Adipocyte (in vitro differentiated cells): ENCODE results near the gene PPP5C.
A peak's percentile ranks its signal among the peaks of the same experiment; 100 is the strongest.

Source experiments
- DNase-seq: peaks from one replicate; pipeline ENCODE4 v3.0.0-alpha.2; 2015; ENCODE audit warnings: low read depth
- H3K27me3 ChIP-seq: replicated peaks from 2 replicates; pipeline ENCODE4 v1.7.0; 2013; ENCODE audit warnings: mild to moderate bottlenecking, low read length, moderate library complexity; ENCODE audit not compliant: control insufficient read depth, insufficient read depth
- H3K36me3 ChIP-seq: 2 replicates; pipeline ENCODE4 v1.7.0; 2013; ENCODE audit warnings: low read length, mild to moderate bottlenecking, moderate library complexity; ENCODE audit not compliant: control insufficient read depth, insufficient read depth, severe bottlenecking
- H3K4me1 ChIP-seq: 2 replicates; pipeline ENCODE4 v1.7.0; 2013; ENCODE audit warnings: mild to moderate bottlenecking, low read length, moderate library complexity; ENCODE audit not compliant: control insufficient read depth, insufficient read depth
- H3K4me3 ChIP-seq: 2 replicates; pipeline ENCODE4 v1.7.0; 2013; ENCODE audit warnings: mild to moderate bottlenecking, low read length, moderate library complexity
- H3K9ac ChIP-seq: 2 replicates; pipeline ENCODE4 v1.7.0; 2013; ENCODE audit warnings: mild to moderate bottlenecking, low read length, moderate library complexity
- H3K9me3 ChIP-seq: 2 replicates; pipeline ENCODE4 v1.7.0; 2013; ENCODE audit warnings: mild to moderate bottlenecking, low read length, moderate library complexity; ENCODE audit not compliant: control insufficient read depth

The PPP5C gene, protein sequence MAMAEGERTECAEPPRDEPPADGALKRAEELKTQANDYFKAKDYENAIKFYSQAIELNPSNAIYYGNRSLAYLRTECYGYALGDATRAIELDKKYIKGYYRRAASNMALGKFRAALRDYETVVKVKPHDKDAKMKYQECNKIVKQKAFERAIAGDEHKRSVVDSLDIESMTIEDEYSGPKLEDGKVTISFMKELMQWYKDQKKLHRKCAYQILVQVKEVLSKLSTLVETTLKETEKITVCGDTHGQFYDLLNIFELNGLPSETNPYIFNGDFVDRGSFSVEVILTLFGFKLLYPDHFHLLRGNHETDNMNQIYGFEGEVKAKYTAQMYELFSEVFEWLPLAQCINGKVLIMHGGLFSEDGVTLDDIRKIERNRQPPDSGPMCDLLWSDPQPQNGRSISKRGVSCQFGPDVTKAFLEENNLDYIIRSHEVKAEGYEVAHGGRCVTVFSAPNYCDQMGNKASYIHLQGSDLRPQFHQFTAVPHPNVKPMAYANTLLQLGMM

DNA sequence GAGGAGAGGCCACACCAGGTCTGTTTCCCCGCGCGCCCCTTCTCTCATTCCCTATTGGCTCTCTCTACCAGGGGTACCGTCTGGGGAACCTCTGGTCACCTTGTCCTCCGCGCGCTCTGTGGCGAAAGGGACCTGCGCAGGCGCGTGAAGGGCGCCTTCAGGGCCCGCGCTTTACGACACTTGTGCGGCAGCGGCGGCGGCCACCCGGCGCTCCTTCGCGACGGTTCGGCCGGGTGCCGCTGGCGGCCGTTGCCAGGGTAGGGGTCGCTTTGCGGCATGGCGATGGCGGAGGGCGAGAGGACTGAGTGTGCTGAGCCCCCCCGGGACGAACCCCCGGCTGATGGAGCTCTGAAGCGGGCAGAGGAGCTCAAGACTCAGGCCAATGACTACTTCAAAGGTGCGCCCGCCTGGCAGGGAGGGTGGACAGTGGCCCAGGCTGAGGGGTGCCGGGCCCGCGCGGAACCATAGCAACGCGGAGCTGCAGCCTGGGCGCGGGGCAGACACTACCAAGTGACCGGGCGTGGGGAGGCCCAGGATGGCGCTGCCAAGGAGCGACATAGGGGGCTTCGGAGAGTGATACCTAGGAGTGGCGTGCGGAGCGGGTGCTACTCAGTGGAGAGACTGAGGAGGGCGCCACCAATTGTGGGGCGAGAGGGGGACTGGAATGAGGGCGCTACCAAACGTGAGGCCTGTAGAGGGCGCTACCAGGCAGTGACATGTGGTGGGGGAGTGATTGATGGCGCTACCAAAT, at the start of gene PPP5C:
TSS of gene PPP5C (plus strand) at position 267 of the 751 bp plus-strand sequence. CDS start at position 277, 10 bp downstream.
- H3K36me3 ChIP-seq, result peaks cover 2% of the 10 kb centered on the region
- DNase-seq, result peak; percentile 97
- peaks cover 32% of the 10 kb centered on the region for H3K4me1 ChIP-seq
- peak within 1 kb of the TSS; percentile 91 for H3K4me3 ChIP-seq
- H3K9me3 ChIP-seq, result no peaks in the 10 kb centered on the region
- H3K9ac ChIP-seq, result peak within 1 kb of the TSS; percentile 96
- no peaks in the 10 kb centered on the region for H3K27me3 ChIP-seq

GRCh38 chr19:46297700-46298478, 49.0 kb upstream of the PPP5C start:
- H3K9me3 ChIP-seq, result no peaks in the 10 kb centered on the region
- peak overlapping the region; percentile 92 for H3K9ac ChIP-seq
- peaks cover 34% of the 10 kb centered on the region for H3K4me1 ChIP-seq
- H3K27me3 ChIP-seq, result no peaks in the 10 kb centered on the region
- peaks cover 4% of the 10 kb centered on the region for H3K36me3 ChIP-seq
- peak; percentile 45 for DNase-seq
- H3K4me3 ChIP-seq, result peak overlapping the region; percentile 83

DNA sequence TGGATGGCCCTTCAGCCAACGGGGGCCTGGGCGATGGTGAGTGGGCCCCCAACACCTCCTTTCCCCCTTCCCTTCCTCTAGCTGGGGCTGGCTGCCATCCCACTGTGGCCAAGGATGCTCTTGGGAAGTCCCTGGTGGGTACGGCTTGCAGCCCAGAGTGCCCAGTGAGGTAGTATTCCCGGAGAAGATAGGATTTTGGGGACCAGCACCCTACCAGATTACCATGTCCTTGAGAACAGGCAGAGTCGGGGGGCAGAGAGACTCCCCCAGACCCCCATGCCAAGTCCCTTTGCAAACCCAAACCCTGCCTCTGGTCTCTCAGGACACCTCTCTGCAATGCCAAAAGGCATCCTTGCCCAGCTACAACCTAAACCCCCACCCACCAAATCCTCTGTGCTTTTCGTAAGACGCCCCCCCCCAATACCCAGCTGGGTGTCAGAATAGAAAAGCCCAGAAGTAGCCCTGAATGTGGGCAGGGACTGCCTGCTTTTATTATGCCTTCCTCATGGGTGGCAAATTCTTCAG, 48.3 kb upstream of the PPP5C start:
- Histone ChIP-seq H3K9ac (peak overlapping the region; percentile 92), H3K4me1 (peaks cover 39% of the 10 kb centered on the region), H3K27me3 (no peaks in the 10 kb centered on the region), H3K36me3 (peaks cover 5% of the 10 kb centered on the region), H3K9me3 (no peaks in the 10 kb centered on the region), H3K4me3 (peak overlapping the region; percentile 83)
- no peak for DNase-seq

DNA sequence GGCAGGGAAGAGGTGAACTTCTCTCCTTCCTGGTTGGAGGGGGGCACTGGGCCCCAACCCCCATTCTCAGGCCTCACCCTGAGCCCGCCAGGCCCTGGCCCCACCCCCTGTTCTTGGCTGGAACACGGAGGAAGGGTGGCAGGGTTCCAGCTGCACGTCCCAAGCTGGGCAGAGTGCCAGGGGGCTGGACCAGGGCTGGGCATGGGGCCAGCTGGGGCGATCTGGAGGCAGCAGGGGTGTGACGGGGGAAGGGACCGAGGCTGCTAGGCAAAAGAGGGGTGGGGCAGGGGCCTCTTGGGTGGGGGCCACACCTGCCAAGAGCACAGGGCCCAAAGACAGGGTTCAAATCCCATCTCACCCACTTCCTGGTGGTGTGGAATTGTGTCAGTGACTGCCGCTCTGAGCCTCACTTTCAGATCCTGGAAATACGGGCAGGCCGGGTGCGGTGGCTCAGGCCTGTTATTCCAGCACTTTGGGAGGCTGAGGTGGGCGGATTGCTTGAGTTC, 47.8 kb upstream of the PPP5C start:
- DNase-seq, result peak; percentile 98

GRCh38 chr19:46299695-46300094, 47.2 kb upstream of the PPP5C start:
- DNase-seq, result peak; percentile 20
- peaks cover 40% of the 10 kb centered on the region for H3K4me1 ChIP-seq
- peak overlapping the region; percentile 92 for H3K9ac ChIP-seq
- H3K4me3 ChIP-seq, result peak overlapping the region; percentile 83
- no peaks in the 10 kb centered on the region for H3K27me3 ChIP-seq
- H3K9me3 ChIP-seq, result no peaks in the 10 kb centered on the region
- peaks cover 10% of the 10 kb centered on the region for H3K36me3 ChIP-seq

More for the DNA sequence above, 47.8 kb upstream of the PPP5C start:
- Histone ChIP-seq H3K4me1 (peaks cover 39% of the 10 kb centered on the region), H3K4me3 (peak overlapping the region; percentile 83), H3K36me3 (peaks cover 5% of the 10 kb centered on the region), H3K9me3 (no peaks in the 10 kb centered on the region), H3K9ac (peak overlapping the region; percentile 92), H3K27me3 (no peaks in the 10 kb centered on the region)

DNA sequence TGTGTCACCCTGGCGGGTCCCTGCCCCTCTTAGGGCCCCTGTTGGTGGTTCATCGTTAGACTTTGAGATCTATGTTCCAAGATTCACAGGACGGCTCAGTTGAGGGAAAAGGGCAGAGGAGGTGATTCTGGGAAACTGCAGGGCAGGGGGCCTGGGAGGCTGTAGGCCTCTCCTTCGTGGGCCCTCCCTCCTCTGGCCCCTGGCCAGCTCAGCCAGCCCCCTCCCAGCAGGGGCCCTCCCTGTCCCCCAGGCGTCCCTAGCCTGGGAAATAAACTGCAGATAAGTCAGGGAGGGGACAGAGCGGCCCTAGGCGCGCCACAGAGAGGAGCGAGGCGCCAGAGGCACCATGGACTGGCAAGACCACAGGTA, 43.6 kb upstream of the PPP5C start:
- Histone ChIP-seq H3K9me3 (peaks cover 9% of the 10 kb centered on the region), H3K4me1 (peaks cover 33% of the 10 kb centered on the region), H3K36me3 (peaks cover 43% of the 10 kb centered on the region), H3K9ac (peak overlapping the region; percentile 46), H3K4me3 (no peak overlapping the region), H3K27me3 (no peaks in the 10 kb centered on the region)
- DNase-seq, result no peak

DNA sequence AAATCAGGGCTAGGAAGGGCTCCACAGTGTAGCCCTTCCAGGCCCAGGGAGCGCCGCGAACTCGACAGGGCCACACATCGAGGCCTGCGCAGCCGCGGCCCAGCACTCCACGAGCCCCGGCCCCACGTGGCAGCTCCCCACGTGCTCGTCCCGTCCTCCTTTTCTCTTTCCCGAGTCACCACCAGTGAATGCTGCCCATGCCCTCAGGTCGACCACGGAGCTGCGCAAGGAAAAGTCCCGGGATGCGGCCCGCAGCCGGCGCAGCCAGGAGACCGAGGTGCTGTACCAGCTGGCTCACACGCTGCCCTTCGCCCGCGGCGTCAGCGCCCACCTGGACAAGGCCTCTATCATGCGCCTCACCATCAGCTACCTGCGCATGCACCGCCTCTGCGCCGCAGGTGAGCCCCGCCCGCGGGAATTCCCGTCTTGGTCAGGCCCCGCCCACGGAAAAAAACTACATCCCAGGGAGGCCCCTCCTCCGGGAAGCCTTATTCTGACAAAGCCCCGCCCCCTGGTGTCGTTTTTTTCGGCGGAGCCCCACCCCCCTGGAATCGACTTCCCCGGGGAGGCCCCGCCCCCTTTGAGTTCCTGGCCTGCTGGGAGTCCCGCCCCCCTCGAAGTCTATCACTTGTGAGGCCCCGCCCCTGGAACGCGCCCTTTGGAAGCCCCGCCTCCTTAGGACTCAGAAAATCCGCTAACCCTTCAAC, 43.0 kb upstream of the PPP5C start:
- H3K4me3 ChIP-seq, result no peak overlapping the region
- peak; percentile 37 for DNase-seq
- H3K4me1 ChIP-seq, result peaks cover 27% of the 10 kb centered on the region

GRCh38 chr19:46306501-46306900, 40.4 kb upstream of the PPP5C start:
- Histone ChIP-seq H3K9ac (no peak overlapping the region), H3K4me1 (peaks cover 12% of the 10 kb centered on the region), H3K9me3 (peaks cover 9% of the 10 kb centered on the region), H3K27me3 (no peaks in the 10 kb centered on the region), H3K36me3 (peaks cover 72% of the 10 kb centered on the region), H3K4me3 (no peak overlapping the region)
- no peak for DNase-seq

More for the DNA sequence above, 43.0 kb upstream of the PPP5C start:
- H3K9me3 ChIP-seq, result peaks cover 9% of the 10 kb centered on the region
- peak overlapping the region; percentile 46 for H3K9ac ChIP-seq
- no peaks in the 10 kb centered on the region for H3K27me3 ChIP-seq
- H3K36me3 ChIP-seq, result peaks cover 48% of the 10 kb centered on the region

DNA sequence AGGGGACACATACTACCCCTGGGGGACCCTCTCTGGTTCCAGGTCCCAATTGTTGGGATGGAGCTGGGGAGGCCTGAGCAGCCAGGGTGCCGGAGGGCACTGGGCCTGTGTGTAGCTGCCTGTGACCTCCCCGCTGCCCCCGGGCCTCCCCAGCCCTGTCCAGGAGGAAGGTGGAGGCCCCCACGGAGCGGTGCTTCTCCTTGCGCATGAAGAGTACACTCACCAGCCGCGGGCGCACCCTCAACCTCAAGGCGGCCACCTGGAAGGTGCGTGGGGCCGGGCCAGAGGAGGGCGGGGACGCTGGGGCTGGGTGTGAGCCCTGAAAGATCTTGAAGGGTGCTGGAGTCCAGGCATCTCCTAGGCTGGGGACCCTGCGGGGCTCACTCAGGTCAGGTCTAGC, 38.4 kb upstream of the PPP5C start:
- no peak for DNase-seq
- H3K9me3 ChIP-seq, result peaks cover 9% of the 10 kb centered on the region
- H3K36me3 ChIP-seq, result peaks cover 81% of the 10 kb centered on the region
- H3K27me3 ChIP-seq, result no peaks in the 10 kb centered on the region
- no peak overlapping the region for H3K4me3 ChIP-seq
- H3K9ac ChIP-seq, result no peak overlapping the region
- peaks cover 7% of the 10 kb centered on the region for H3K4me1 ChIP-seq

GRCh38 chr19:46309056-46309455, 37.8 kb upstream of the PPP5C start:
- no peaks in the 10 kb centered on the region for H3K27me3 ChIP-seq
- H3K4me1 ChIP-seq, result peaks cover 11% of the 10 kb centered on the region
- DNase-seq, result no peak
- H3K9me3 ChIP-seq, result peaks cover 9% of the 10 kb centered on the region
- no peak overlapping the region for H3K9ac ChIP-seq
- H3K36me3 ChIP-seq, result peaks cover 81% of the 10 kb centered on the region
- H3K4me3 ChIP-seq, result no peak overlapping the region
